Heart left ventricle (tissue), 16 donors: ENCODE results near the gene DDAH2. TPM values are rescaled to one million over a fixed set of nuclear protein-coding genes. Genes with fewer than 3 reads are reported as not detected.

ENCODE experiments used
- ATAC-seq, 4 donors: fragments of 200-7000 bp; cut with Tn5 transposase; one replicate each; pipeline ENCODE4 v1.9.1; 2020 to 2022; ENCODE audit warnings: moderate library complexity in 4 of 4, mild to moderate bottlenecking in 3 of 4, moderate number of reproducible peaks in 1 of 4
- DNase-seq, 5 donors: peaks; one replicate each; pipeline ENCODE4 v3.0.0-alpha.2; 2020
- H3K27ac ChIP-seq, 12 donors: fragments of 200-600 bp; sonication (generic) in 4 of 12; one replicate each; pipeline versions ENCODE4 v1.5.0 to v1.8.0; 2016 to 2022; ENCODE audit warnings: mild to moderate bottlenecking in 2 of 12
- H3K27me3 ChIP-seq, 9 donors: fragments of 200-600 bp; sonication (generic) in 2 of 9; one replicate each; pipeline versions ENCODE4 v1.5.1 to v1.8.0; 2016 to 2022; ENCODE audit warnings: mild to moderate bottlenecking in 3 of 9
- H3K36me3 ChIP-seq, 9 donors: fragments of 200-600 bp; sonication (generic) in 2 of 9; one replicate each; pipeline versions ENCODE4 v1.5.0 to v1.8.0; 2018 to 2022; ENCODE audit warnings: mild to moderate bottlenecking in 2 of 9
- H3K4me1 ChIP-seq, 12 donors: fragments of 200-600 bp; sonication (generic) in 4 of 12; one replicate each; pipeline versions ENCODE4 v1.5.0 to v1.8.0; 2016 to 2022; ENCODE audit warnings: mild to moderate bottlenecking in 3 of 12
- H3K4me3 ChIP-seq, 12 donors: fragments of 200-600 bp; sonication (generic) in 4 of 12; one replicate each; pipeline versions ENCODE4 v1.5.0 to v1.8.0; 2017 to 2022; ENCODE audit warnings: mild to moderate bottlenecking in 9 of 12, moderate library complexity in 4 of 12
- H3K9me3 ChIP-seq, 12 donors: fragments of 200-600 bp; sonication (generic) in 4 of 12; one replicate each; pipeline versions ENCODE4 v1.5.0 to v1.8.0; 2016 to 2022; ENCODE audit warnings: mild to moderate bottlenecking in 1 of 12
- CTCF ChIP-seq, 12 donors: fragments of 200-600 bp; sonication (generic) in 4 of 12; IDR thresholded peaks; one replicate each; pipeline versions ENCODE4 v1.5.0 to v1.8.0; 2018 to 2022; ENCODE audit warnings: antibody characterized with exemption in 12 of 12, mild to moderate bottlenecking in 5 of 12
- POLR2A ChIP-seq, 2 donors: fragments of 450-650 bp; IDR thresholded peaks; one replicate each; pipeline ENCODE4 v1.6.1; 2017; ENCODE audit warnings: antibody characterized with exemption in 2 of 2, mild to moderate bottlenecking in 2 of 2, moderate library complexity in 2 of 2
- WGBS, 4 donors: extraction: QIAGEN DNeasy Blood & Tissue Kit in 2 of 4; methylation state at CpG; one replicate each; pipeline versions ENCODE4 v1.1.5 to v1.1.7; 2013 to 2018; 5-methylcytosine and 5-hydroxymethylcytosine counted together
- intact Hi-C, 10 donors: fragments of 100-400 bp; cut with DNase I; formaldehyde crosslinking; loops; one replicate each; pipeline versions ENCODE4 v1.11.1 to v1.14.2; 2022
- microRNA-seq, 4 donors: library from miRNA; unstranded; fragments of <30 nt; microRNA quantifications; one replicate each; pipeline versions ENCODE4 to v1.2.0, GENCODE V29; 2017 to 2020
- polyA plus RNA-seq, 2 donors: library from polyadenylated mRNA; stranded (reverse); fragments of 200-250 nt; gene quantifications; one replicate each; pipeline ENCODE4 v1.2.3, GENCODE V29; 2013
- total RNA-seq, 9 donors: library from RNA; depleted of rRNA in 2 of 9; stranded (reverse); fragments of >200 nt in 2 of 9; fragmentation: NEBNext Ultra II Directional in 3 of 9; extraction: Animal tissue kit (Norgen Biotek cat#: 25700) in 3 of 9; gene quantifications; one replicate each; pipeline versions ENCODE4 v1.1.0 to v1.2.4, GENCODE V29; 2016 to 2023
- donor health status: ischemic (EF 13 %, LVEDD 7.1; RV severe dilation, severe dysfunction).
- donor health status: healthy with polysubstance abuse.
- donor health status: DM: no; HTN: yes; CAD: no.
- donor health status: DM: no; HTN: no; CAD: no.
- donor health status: ischemic (EF 25% LVEDD 6.9; RV normal size, moderate dysfunction).
- donor health status: ischemic (EF 25% LVEDD 5.7; RV mildly dilated, moderate dysfunction).
- donor health status: healthy.
- donor health status: DM: yes; HTN: yes; CAD: no.
- donor health status: ischemic (EF 35%, LVEDD 5.7; RV mildly dilated, moderate dysfunction).
- donor health status: nonischemic (EF 11% LVEDD 7.7; RV severe dilation, severe dysfunction).
- donor health status: DM: yes; HTN: yes; CAD: no.
- donor health status: PGD.
- donor health status: ischemic (EF 29% LVEDD 5.4; RV normal size, mild dysfunction).
- donor health status: nonischemic (EF 23%, LVEDD 6.1; RV moderate dilation, normal function).

The DDAH2 gene
- total and polyA plus RNA-seq, 11 donors = 42.3 to 80.5 (median 56.8) TPM

GRCh38 chr6:31680226-31681134, 48.6 kb downstream of the DDAH2 start, which contains the start of gene LY6G5C:
Gene LY6G5C (minus strand): TSS chr6:31681067. CDS start chr6:31680373, 694 bp downstream.
- intact Hi-C loops = loop anchor here (1.0 to 10.0 kb wide), 15 partner anchors 47 to 274 kb away; partner anchors contain the start of genes DDAH2 (in 3 of the 10), NELFE (in 3 of the 10), SKIC2 (in 3 of the 10) and SAPCD1 (in 2 of the 10)
- peak; percentile 54 to 85 (median 78) for TF ChIP-seq CTCF (IDR thresholded peaks at IDR 0.05)
- no peak for TF ChIP-seq POLR2A (IDR thresholded peaks at IDR 0.05)

GRCh38 chr6:31677955-31678354, 51.1 kb downstream of the DDAH2 start:
- Histone ChIP-seq H3K27me3 (no peaks in the 10 kb centered on the region), H3K9me3 (no peaks in the 10 kb centered on the region), H3K36me3 (peaks cover 0 to 22% (median 8%) of the 10 kb centered on the region in 9 donors), H3K27ac (no peak overlapping the region), H3K4me3 (no peak overlapping the region), H3K4me1 (peaks cover 0 to 21% (median 14%) of the 10 kb centered on the region in 12 donors)
- TF ChIP-seq POLR2A (IDR thresholded peaks at IDR 0.05) (no peak), CTCF (IDR thresholded peaks at IDR 0.05) (no peak)
- DNase-seq (no peak), ATAC-seq (no peak)
- intact Hi-C loops = loop anchor here in 1 of 10 donors (5.0 kb wide), 1 partner anchor 199 kb away; the partner anchor contains the start of gene SLC44A4
- 77 to 81% (median 78%) methylated on average over 8 of the region's 8 CpGs for WGBS, 4 donors

More at GRCh38 chr6:31680226-31681134, 48.6 kb downstream of the DDAH2 start, which contains the start of gene LY6G5C:
- H3K27ac ChIP-seq = peak within 1 kb of the TSS in 11 of 12 donors; percentile 9 to 83 (median 63)
- peak within 1 kb of the TSS; percentile 28 to 74 (median 58) for H3K4me3 ChIP-seq
- peaks cover 0 to 14% (median 6%) of the 10 kb centered on the region in 9 donors for H3K36me3 ChIP-seq
- ATAC-seq = peak; percentile 75 to 92 (median 88)
- WGBS, 4 donors = 11 to 14% (median 13%) methylated on average over 17 of the region's 17 CpGs
- DNase-seq = peak; percentile 82 to 90 (median 85)
- no peaks in the 10 kb centered on the region for H3K27me3 ChIP-seq
- no peaks in the 10 kb centered on the region for H3K9me3 ChIP-seq
- H3K4me1 ChIP-seq = peaks cover 0 to 26% (median 14%) of the 10 kb centered on the region in 12 donors

Small RNA genes lying within 50 kb of the gene (microRNA-seq; reads per million reads assigned to microRNA genes)
- gene MIR4646 = 0 to 1.4 (median 1.1) reads per million in 4 donors

Other genes with a start within 250 kb of the DDAH2 start
Only the 30 nearest of the 42 such genes appear.
- gene LTA, start 157.0 kb downstream of the DDAH2 start, total RNA-seq = under 1 TPM in 2 of 9 donors, not detected in 7; 0.18 to 0.64 TPM
- under 1 TPM in 1 of 2 donors, not detected in 1; 0.07 TPM for gene LTA, start 157.0 kb downstream of the DDAH2 start, polyA plus RNA-seq
- 1 to 10 TPM in 3 of 9 donors, under 1 TPM in 5, not detected in 1; 0.32 to 7.6 (median 0.51) TPM for gene TNF, start 153.7 kb downstream of the DDAH2 start, total RNA-seq
- under 1 TPM; 0.15 to 0.32 TPM for gene TNF, start 153.7 kb downstream of the DDAH2 start, polyA plus RNA-seq
- 10 to 100 TPM in 1 of 9 donors, 1 to 10 TPM in 2, under 1 TPM in 2, not detected in 4; 0.30 to 15.6 (median 1.0) TPM for gene LTB, start 146.9 kb downstream of the DDAH2 start, total RNA-seq
- gene LTB, start 146.9 kb downstream of the DDAH2 start, polyA plus RNA-seq = under 1 TPM; 0.50 to 0.72 TPM
- gene LST1, start 143.0 kb downstream of the DDAH2 start, total RNA-seq = 10 to 100 TPM in 2 of 9 donors, 1 to 10 TPM in 6, not detected in 1; 1.6 to 58.0 (median 3.7) TPM
- 1 to 10 TPM; 2.3 to 5.2 TPM for gene LST1, start 143.0 kb downstream of the DDAH2 start, polyA plus RNA-seq
- 1 to 10 TPM in 1 of 9 donors, under 1 TPM in 1, not detected in 7; 1.00 to 2.5 TPM for gene NCR3, start 136.3 kb downstream of the DDAH2 start, total RNA-seq
- not detected for gene NCR3, start 136.3 kb downstream of the DDAH2 start, polyA plus RNA-seq
- 100 to 1,000 TPM in 1 of 9 donors, 10 to 100 TPM in 3, 1 to 10 TPM in 5; 5.7 to 120 (median 9.5) TPM for gene AIF1, start 114.1 kb downstream of the DDAH2 start, total RNA-seq
- 10 to 100 TPM in 1 of 2 donors, 1 to 10 TPM in 1; 6.7 to 18.4 TPM for gene AIF1, start 114.1 kb downstream of the DDAH2 start, polyA plus RNA-seq
- gene PRRC2A, start 108.6 kb downstream of the DDAH2 start, total RNA-seq = 100 to 1,000 TPM in 4 of 9 donors, 10 to 100 TPM in 5; 75.1 to 119 (median 97.4) TPM
- 100 to 1,000 TPM in 1 of 2 donors, 10 to 100 TPM in 1; 88.1 to 111 TPM for gene PRRC2A, start 108.6 kb downstream of the DDAH2 start, polyA plus RNA-seq
- 100 to 1,000 TPM; 265 to 499 (median 284) TPM for gene BAG6, start 76.6 kb downstream of the DDAH2 start, total RNA-seq
- 100 to 1,000 TPM; 307 to 378 TPM for gene BAG6, start 76.6 kb downstream of the DDAH2 start, polyA plus RNA-seq
- 1 to 10 TPM in 8 of 9 donors, under 1 TPM in 1; 0.54 to 4.3 (median 1.7) TPM for gene APOM, start 73.4 kb downstream of the DDAH2 start, total RNA-seq
- 1 to 10 TPM; 2.4 to 6.6 TPM for gene APOM, start 73.4 kb downstream of the DDAH2 start, polyA plus RNA-seq
- 10 to 100 TPM; 16.5 to 23.8 (median 20.0) TPM for gene C6orf47, start 68.5 kb downstream of the DDAH2 start, total RNA-seq
- 10 to 100 TPM; 19.4 to 30.9 TPM for gene C6orf47, start 68.5 kb downstream of the DDAH2 start, polyA plus RNA-seq
- gene GPANK1, start 64.3 kb downstream of the DDAH2 start, total RNA-seq = 10 to 100 TPM; 15.9 to 29.8 (median 19.5) TPM
- gene GPANK1, start 64.3 kb downstream of the DDAH2 start, polyA plus RNA-seq = 10 to 100 TPM; 19.5 to 24.5 TPM
- 100 to 1,000 TPM; 111 to 323 (median 116) TPM for gene CSNK2B, start 63.2 kb downstream of the DDAH2 start, total RNA-seq
- gene CSNK2B, start 63.2 kb downstream of the DDAH2 start, polyA plus RNA-seq = 100 to 1,000 TPM; 124 to 203 TPM
- 10 to 100 TPM in 1 of 9 donors, 1 to 10 TPM in 8; 1.4 to 12.0 (median 4.6) TPM for gene LY6G5B, start 59.3 kb downstream of the DDAH2 start, total RNA-seq
- 1 to 10 TPM; 2.1 to 5.3 TPM for gene LY6G5B, start 59.3 kb downstream of the DDAH2 start, polyA plus RNA-seq
- gene LY6G5C, start 48.2 kb downstream of the DDAH2 start, total RNA-seq = 1 to 10 TPM; 1.3 to 3.1 (median 2.2) TPM
- 1 to 10 TPM; 1.4 to 3.0 TPM for gene LY6G5C, start 48.2 kb downstream of the DDAH2 start, polyA plus RNA-seq
- gene ABHD16A, start 26.0 kb downstream of the DDAH2 start, total RNA-seq = 10 to 100 TPM; 24.2 to 54.7 (median 27.4) TPM
- gene ABHD16A, start 26.0 kb downstream of the DDAH2 start, polyA plus RNA-seq = 10 to 100 TPM; 16.5 to 47.8 TPM
- not detected for gene LY6G6F, start 22.4 kb downstream of the DDAH2 start, total RNA-seq
- gene LY6G6F, start 22.4 kb downstream of the DDAH2 start, polyA plus RNA-seq = not detected
- under 1 TPM in 1 of 9 donors, not detected in 8; 0.75 TPM for gene LY6G6D, start 14.0 kb downstream of the DDAH2 start, total RNA-seq
- gene LY6G6D, start 14.0 kb downstream of the DDAH2 start, polyA plus RNA-seq = not detected
- gene LY6G6C, start 7.6 kb downstream of the DDAH2 start, total RNA-seq = under 1 TPM in 1 of 9 donors, not detected in 8; 0.27 TPM
- gene LY6G6C, start 7.6 kb downstream of the DDAH2 start, polyA plus RNA-seq = not detected
- gene MPIG6B, start 5.9 kb downstream of the DDAH2 start, total RNA-seq = under 1 TPM in 7 of 9 donors, not detected in 2; 0.19 to 1.00 (median 0.42) TPM
- gene MPIG6B, start 5.9 kb downstream of the DDAH2 start, polyA plus RNA-seq = under 1 TPM; 0.17 to 0.23 TPM
- 100 to 1,000 TPM in 6 of 9 donors, 10 to 100 TPM in 3; 72.5 to 310 (median 124) TPM for gene CLIC1, start 7.2 kb upstream of the DDAH2 start, total RNA-seq
- 100 to 1,000 TPM in 1 of 2 donors, 10 to 100 TPM in 1; 68.0 to 392 TPM for gene CLIC1, start 7.2 kb upstream of the DDAH2 start, polyA plus RNA-seq
- gene MSH5, start 10.7 kb upstream of the DDAH2 start, total RNA-seq = 1 to 10 TPM in 7 of 9 donors, under 1 TPM in 2; 0.44 to 8.4 (median 1.9) TPM
- gene MSH5, start 10.7 kb upstream of the DDAH2 start, polyA plus RNA-seq = 1 to 10 TPM; 1.0 to 2.3 TPM
- gene SAPCD1, start 33.4 kb upstream of the DDAH2 start, total RNA-seq = 1 to 10 TPM in 1 of 9 donors, under 1 TPM in 2, not detected in 6; 0.73 to 1.5 (median 0.76) TPM
- under 1 TPM; 0.35 to 0.50 TPM for gene SAPCD1, start 33.4 kb upstream of the DDAH2 start, polyA plus RNA-seq
- gene VWA7, start 48.0 kb upstream of the DDAH2 start, total RNA-seq = 10 to 100 TPM in 7 of 9 donors, 1 to 10 TPM in 2; 8.0 to 25.8 (median 16.1) TPM
- gene VWA7, start 48.0 kb upstream of the DDAH2 start, polyA plus RNA-seq = 1 to 10 TPM; 4.0 to 6.2 TPM
- 10 to 100 TPM; 18.6 to 61.8 (median 26.1) TPM for gene VARS1, start 66.5 kb upstream of the DDAH2 start, total RNA-seq
- 10 to 100 TPM; 21.9 to 54.6 TPM for gene VARS1, start 66.5 kb upstream of the DDAH2 start, polyA plus RNA-seq
- gene LSM2, start 77.7 kb upstream of the DDAH2 start, total RNA-seq = 10 to 100 TPM; 22.9 to 37.4 (median 25.9) TPM
- 10 to 100 TPM; 27.5 to 64.7 TPM for gene LSM2, start 77.7 kb upstream of the DDAH2 start, polyA plus RNA-seq
- gene HSPA1L, start 86.0 kb upstream of the DDAH2 start, total RNA-seq = 1 to 10 TPM; 1.3 to 3.6 (median 1.8) TPM
- gene HSPA1L, start 86.0 kb upstream of the DDAH2 start, polyA plus RNA-seq = 1 to 10 TPM in 1 of 2 donors, under 1 TPM in 1; 0.95 to 1.9 TPM
- 100 to 1,000 TPM; 169 to 412 (median 197) TPM for gene HSPA1A, start 86.2 kb upstream of the DDAH2 start, total RNA-seq
- 100 to 1,000 TPM; 157 to 179 TPM for gene HSPA1A, start 86.2 kb upstream of the DDAH2 start, polyA plus RNA-seq
- 100 to 1,000 TPM; 120 to 306 (median 146) TPM for gene HSPA1B, start 98.4 kb upstream of the DDAH2 start, total RNA-seq
- gene HSPA1B, start 98.4 kb upstream of the DDAH2 start, polyA plus RNA-seq = 100 to 1,000 TPM in 1 of 2 donors, 10 to 100 TPM in 1; 35.2 to 149 TPM
- gene NEU1, start 133.5 kb upstream of the DDAH2 start, total RNA-seq = 10 to 100 TPM; 18.7 to 39.5 (median 27.6) TPM
- 10 to 100 TPM; 19.1 to 63.1 TPM for gene NEU1, start 133.5 kb upstream of the DDAH2 start, polyA plus RNA-seq
- gene SLC44A4, start 149.7 kb upstream of the DDAH2 start, total RNA-seq = not detected
- gene SLC44A4, start 149.7 kb upstream of the DDAH2 start, polyA plus RNA-seq = under 1 TPM in 1 of 2 donors, not detected in 1; 0.07 TPM